Sigmoid colon (tissue), 7 donors: ENCODE results near the gene MUC20. TPM values are rescaled to one million over a fixed set of nuclear protein-coding genes. Genes with fewer than 3 reads are reported as not detected.
"Not testable (repeated sequence)": the region's sequence is repeated elsewhere in the genome, so short reads cannot be mapped to it uniquely, and the experiment has no call there.

Experiments used
- DNase-seq: peaks from one replicate; pipeline ENCODE4 v3.0.0-alpha.2; 2019
- H3K27ac ChIP-seq, 4 donors: fragments of 200-600 bp; sonication (generic); one replicate each; pipeline ENCODE4 v1.5.1; 2016 to 2019; ENCODE audit warnings: mild to moderate bottlenecking in 1 of 4
- H3K27me3 ChIP-seq, 3 donors: fragments of 200-600 bp; sonication (generic); one replicate each; pipeline ENCODE4 v1.5.1; 2019; ENCODE audit warnings: mild to moderate bottlenecking in 1 of 3
- H3K36me3 ChIP-seq, 4 donors: fragments of 200-600 bp; sonication (generic); one replicate each; pipeline ENCODE4 v1.5.1; 2016 to 2019
- H3K4me1 ChIP-seq, 4 donors: fragments of 200-600 bp; sonication (generic); one replicate each; pipeline ENCODE4 v1.5.1; 2017 to 2019
- H3K4me3 ChIP-seq, 4 donors: fragments of 200-600 bp; sonication (generic); one replicate each; pipeline ENCODE4 v1.5.1; 2017 to 2019; ENCODE audit warnings: mild to moderate bottlenecking in 2 of 4, moderate library complexity in 1 of 4
- H3K9me3 ChIP-seq, 4 donors: fragments of 200-600 bp in 3 of 4; sonication (generic) in 3 of 4; one replicate each; pipeline versions ENCODE4 v1.5.1 to v1.6.1; 2013 to 2019
- EP300 ChIP-seq, 4 donors: sonication (generic); formaldehyde crosslinking; IDR thresholded peaks; one replicate each; pipeline ENCODE4 v1.6.1; 2017; ENCODE audit warnings: antibody characterized with exemption in 4 of 4
- POLR2A ChIP-seq, 2 donors: fragments of 450-650 bp; IDR thresholded peaks; one replicate each; pipeline ENCODE4 v1.6.1; 2016; ENCODE audit warnings: antibody characterized with exemption in 2 of 2, mild to moderate bottlenecking in 2 of 2, moderate library complexity in 2 of 2
- POLR2AphosphoS5 ChIP-seq, 4 donors: sonication (generic); formaldehyde crosslinking; IDR thresholded peaks; one replicate each; pipeline ENCODE4 v1.6.1; 2017; ENCODE audit warnings: antibody characterized with exemption in 4 of 4
- WGBS, 2 donors: extraction: QIAGEN DNeasy Blood & Tissue Kit; methylation state at CpG; one replicate each; pipeline ENCODE4 v1.1.7; 2013; 5-methylcytosine and 5-hydroxymethylcytosine counted together
- intact Hi-C: fragments of 100-400 bp; cut with DNase I; formaldehyde crosslinking; loops from one replicate; pipeline ENCODE4 v1.15.1; 2023
- polyA plus RNA-seq, 3 donors: library from polyadenylated mRNA; stranded (reverse); fragments of 200-250 nt; gene quantifications; one replicate each; pipeline ENCODE4 v1.2.3, GENCODE V29; 2013
- total RNA-seq, 4 donors: library from RNA; depleted of rRNA; stranded (reverse); fragments of >200 nt; gene quantifications; one replicate each; pipeline ENCODE4 v1.1.0, GENCODE V29; 2016
- TF ChIP-seq, protein P1 (sequence below), 4 experiments: fragments of 450-650 bp in 3 of 4; fragments of 200-600 bp in 1 of 4; IDR thresholded peaks; one replicate each; pipeline ENCODE4 v1.5.1; 2016 to 2019; ENCODE audit warnings: antibody characterized with exemption in 4 of 4, mild to moderate bottlenecking in 3 of 4, moderate library complexity in 2 of 4
- donor health status: healthy with polysubstance abuse.
- donor health status: Bipolar disorder and iron deficiency.
- donor health status: healthy.

The MUC20 gene
- total and polyA plus RNA-seq, 7 donors, result 2.9 to 48.7 (median 11.0) TPM

DNA sequence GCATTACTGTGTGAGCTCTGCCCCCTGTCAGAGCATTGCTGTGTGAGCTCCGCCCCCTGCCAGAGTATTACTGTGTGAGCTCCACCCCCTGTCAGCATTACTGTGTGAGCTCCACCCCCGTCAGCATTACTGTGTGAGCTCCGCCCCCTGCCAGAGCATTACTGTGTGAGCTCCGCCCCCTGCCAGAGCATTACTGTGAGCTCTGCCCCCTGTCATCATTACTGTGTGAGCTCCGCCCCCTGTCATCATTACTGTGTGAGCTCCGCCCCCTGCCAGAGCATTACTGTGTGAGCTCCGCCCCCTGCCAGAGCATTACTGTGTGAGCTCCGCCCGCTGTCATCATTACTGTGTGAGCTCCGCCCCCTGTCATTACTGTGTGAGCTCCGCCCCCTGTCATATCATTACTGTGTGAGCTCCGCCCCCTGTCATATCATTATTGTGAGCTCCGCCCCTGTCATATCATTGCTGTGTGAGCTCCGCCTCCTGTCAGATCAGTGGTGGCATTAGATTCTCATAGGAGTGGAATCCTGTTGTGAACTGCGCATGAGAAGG, 33.5 kb upstream of the MUC20 start:
- intact Hi-C loops, DNase-seq, H3K27me3 ChIP-seq, H3K4me3 ChIP-seq, H3K9me3 ChIP-seq: not testable (repeated sequence)
- peak in 1 of 4 donors; percentile 10 for TF ChIP-seq POLR2AphosphoS5 (IDR thresholded peaks at IDR 0.05)
- peaks cover 8 to 54% (median 18%) of the 10 kb centered on the region in 4 donors for H3K36me3 ChIP-seq
- H3K27ac ChIP-seq, result peak overlapping the region; percentile 56 to 80 (median 69)
- H3K4me1 ChIP-seq, result peaks cover 0 to 20% (median 13%) of the 10 kb centered on the region in 4 donors
- WGBS, 2 donors, result 92 to 93% methylated on average over 15 of the region's 15 CpGs

- Histone ChIP-seq H3K27ac (peak overlapping the region; percentile 65 to 73 (median 70)), H3K36me3 (peaks cover 7 to 54% (median 17%) of the 10 kb centered on the region in 4 donors), H3K4me1 (peaks cover 0 to 20% (median 13%) of the 10 kb centered on the region in 4 donors)
- H3K27me3 ChIP-seq, H3K9me3 ChIP-seq, intact Hi-C loops, H3K4me3 ChIP-seq: not testable (repeated sequence)
- DNase-seq, result peak; percentile 77
- WGBS, 2 donors, result 71 to 78% methylated on average over 4 to 6 of the region's 14 CpGs
- peak in 3 of 4 donors; percentile 33 to 76 (median 34) for TF ChIP-seq POLR2AphosphoS5 (IDR thresholded peaks at IDR 0.05)
- TF ChIP-seq EP300 (IDR thresholded peaks at IDR 0.05), result peak in 1 of 4 donors; percentile 82
Observed at GRCh38 chr3:195688471-195689183, 32.2 kb upstream of the MUC20 start.

- Histone ChIP-seq H3K27ac (peak overlapping the region; percentile 65 to 73 (median 70)), H3K36me3 (peaks cover 0 to 54% (median 9%) of the 10 kb centered on the region in 4 donors), H3K4me1 (peaks cover 0 to 20% (median 13%) of the 10 kb centered on the region in 4 donors)
- intact Hi-C loops, H3K9me3 ChIP-seq, H3K27me3 ChIP-seq, H3K4me3 ChIP-seq: not testable (repeated sequence)
- peak in 2 of 4 donors; percentile 0 to 25 for TF ChIP-seq POLR2AphosphoS5 (IDR thresholded peaks at IDR 0.05)
- DNase-seq, result peak; percentile 75
- WGBS, 2 donors, result 82% methylated on average over 21 of the region's 21 CpGs
Observed at GRCh38 chr3:195689184-195690070, 31.4 kb upstream of the MUC20 start.

DNA sequence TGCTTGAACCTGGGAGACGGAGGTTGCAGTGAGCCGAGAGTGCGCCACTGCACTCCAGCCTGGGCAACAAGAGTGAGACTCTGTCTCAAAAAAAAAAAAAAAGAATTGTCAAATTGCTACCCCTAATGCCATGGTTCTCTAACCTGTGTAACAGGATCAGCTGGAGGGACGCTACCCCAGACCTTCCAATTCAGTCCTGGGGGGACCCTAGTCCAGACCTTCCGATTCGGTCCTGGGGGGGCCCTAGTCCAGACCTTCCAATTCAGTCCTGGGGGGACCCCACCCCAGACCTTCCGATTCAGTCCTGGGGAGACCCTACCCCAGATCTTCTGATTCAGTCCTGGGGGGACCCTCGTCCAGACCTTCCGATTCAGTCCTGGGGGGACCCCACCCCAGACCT, 29.8 kb upstream of the MUC20 start:
- Histone ChIP-seq H3K27me3 (no peaks in the 10 kb centered on the region), H3K4me1 (peaks cover 0 to 20% (median 13%) of the 10 kb centered on the region in 4 donors), H3K36me3 (peaks cover 0 to 50% (median 7%) of the 10 kb centered on the region in 4 donors), H3K27ac (no peak overlapping the region), H3K9me3 (no peaks in the 10 kb centered on the region), H3K4me3 (no peak overlapping the region)
- 83 to 90% methylated on average over 9 of the region's 9 CpGs for WGBS, 2 donors
- TF ChIP-seq POLR2AphosphoS5 (IDR thresholded peaks at IDR 0.05), result no peak
- TF ChIP-seq POLR2A (IDR thresholded peaks at IDR 0.05), result no peak
- TF ChIP-seq EP300 (IDR thresholded peaks at IDR 0.05), result no peak
- TF ChIP-seq, protein P1, sequence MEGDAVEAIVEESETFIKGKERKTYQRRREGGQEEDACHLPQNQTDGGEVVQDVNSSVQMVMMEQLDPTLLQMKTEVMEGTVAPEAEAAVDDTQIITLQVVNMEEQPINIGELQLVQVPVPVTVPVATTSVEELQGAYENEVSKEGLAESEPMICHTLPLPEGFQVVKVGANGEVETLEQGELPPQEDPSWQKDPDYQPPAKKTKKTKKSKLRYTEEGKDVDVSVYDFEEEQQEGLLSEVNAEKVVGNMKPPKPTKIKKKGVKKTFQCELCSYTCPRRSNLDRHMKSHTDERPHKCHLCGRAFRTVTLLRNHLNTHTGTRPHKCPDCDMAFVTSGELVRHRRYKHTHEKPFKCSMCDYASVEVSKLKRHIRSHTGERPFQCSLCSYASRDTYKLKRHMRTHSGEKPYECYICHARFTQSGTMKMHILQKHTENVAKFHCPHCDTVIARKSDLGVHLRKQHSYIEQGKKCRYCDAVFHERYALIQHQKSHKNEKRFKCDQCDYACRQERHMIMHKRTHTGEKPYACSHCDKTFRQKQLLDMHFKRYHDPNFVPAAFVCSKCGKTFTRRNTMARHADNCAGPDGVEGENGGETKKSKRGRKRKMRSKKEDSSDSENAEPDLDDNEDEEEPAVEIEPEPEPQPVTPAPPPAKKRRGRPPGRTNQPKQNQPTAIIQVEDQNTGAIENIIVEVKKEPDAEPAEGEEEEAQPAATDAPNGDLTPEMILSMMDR (IDR thresholded peaks at IDR 0.05), result no peak
- DNase-seq, result no peak
- intact Hi-C loops, result no loop called here

- peaks cover 0 to 51% (median 7%) of the 10 kb centered on the region in 4 donors for H3K36me3 ChIP-seq
- H3K27me3 ChIP-seq, intact Hi-C loops, H3K27ac ChIP-seq, DNase-seq, H3K9me3 ChIP-seq, H3K4me3 ChIP-seq: not testable (repeated sequence)
- 90 to 94% methylated on average over 8 of the region's 11 CpGs for whole genome bisulfite sequencing, 2 donors
- H3K4me1 ChIP-seq, result peaks cover 0 to 20% (median 13%) of the 10 kb centered on the region in 4 donors
Observed at GRCh38 chr3:195691596-195692353, 29.0 kb upstream of the MUC20 start.

DNA sequence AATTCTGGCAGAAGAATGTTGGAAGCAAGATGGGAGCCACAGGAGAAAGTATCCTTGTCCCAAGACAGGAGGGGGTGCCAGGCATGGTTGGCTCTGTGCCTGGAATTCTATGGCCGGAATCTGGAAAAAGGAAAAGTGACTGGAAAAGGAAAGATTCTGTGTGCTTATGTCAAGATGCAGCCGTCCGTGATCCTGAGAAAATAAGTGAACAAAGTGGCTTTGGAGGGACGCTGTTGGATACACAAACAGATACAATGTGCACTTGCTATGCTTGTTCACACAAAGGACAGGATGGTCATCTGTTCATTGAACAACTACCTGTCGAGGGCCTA, 28.5 kb upstream of the MUC20 start:
- no peak for DNase-seq
- Histone ChIP-seq H3K4me1 (peaks cover 0 to 19% (median 13%) of the 10 kb centered on the region in 4 donors), H3K4me3 (no peak overlapping the region), H3K9me3 (no peaks in the 10 kb centered on the region), H3K27ac (no peak overlapping the region), H3K27me3 (no peaks in the 10 kb centered on the region), H3K36me3 (peaks cover 0 to 53% (median 9%) of the 10 kb centered on the region in 4 donors)
- TF ChIP-seq, protein P1 (IDR thresholded peaks at IDR 0.05), result no peak
- TF ChIP-seq EP300 (IDR thresholded peaks at IDR 0.05) (no peak), POLR2A (IDR thresholded peaks at IDR 0.05) (no peak), POLR2AphosphoS5 (IDR thresholded peaks at IDR 0.05) (no peak)
- WGBS, 2 donors, result 90% methylated on average over 5 of the region's 5 CpGs
- intact Hi-C loops, result no loop called here
